ENCODE data around the gene ERICH4. TPM values are rescaled to one million over a fixed set of nuclear protein-coding genes. Genes with fewer than 3 reads are reported as not detected.

ERICH4 gene
- total and polyA plus RNA-seq, 2 of the 8 experiments (the other 6 are each of a cell fraction or from before 2014, with no cell fraction given) = not detected

GRCh38 chr19:41399091-41399490, 43.9 kb upstream of the ERICH4 start (continued):
- TF ChIP-seq NANOG (IDR thresholded peaks at IDR 0.05; ENCODE audit: insufficient read depth, low read depth, low read length, poor library complexity, severe bottlenecking) = no peak
